ENCODE measurements around the gene NFIA.

Gene NFIA

DNA sequence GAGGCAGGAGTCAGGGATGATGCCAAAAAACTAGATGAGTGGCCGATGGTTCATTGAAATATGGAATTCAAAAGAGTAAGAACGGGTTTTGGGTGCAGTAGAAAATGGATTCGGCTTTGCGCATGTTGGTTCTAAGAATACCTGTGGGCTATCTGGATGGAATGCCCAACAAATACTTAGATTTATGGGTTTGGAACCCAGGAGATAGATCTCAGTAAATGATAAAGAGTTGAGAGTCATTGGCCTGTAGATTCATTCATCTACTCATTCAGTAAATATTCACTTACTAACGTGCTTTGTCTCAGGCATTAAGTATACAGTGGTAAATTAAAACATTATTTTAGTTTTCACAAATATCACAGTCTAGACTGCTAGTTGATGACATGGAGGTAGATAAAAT, 247.7 kb downstream of the NFIA start:
- Histone ChIP-seq H3K9me3 (replicated peaks; ENCODE audit: low read length) (no peaks in the 10 kb centered on the region), H3K9ac (ENCODE audit: low read depth, low read length) (no peak overlapping the region), H3K27me3 (ENCODE audit: control insufficient read depth, insufficient read depth, low read length) (no peaks in the 10 kb centered on the region), H3K4me1 (ENCODE audit: control insufficient read depth, insufficient read depth, low read length) (no peaks in the 10 kb centered on the region), H3K36me3 (ENCODE audit: insufficient read depth, low read length) (no peaks in the 10 kb centered on the region), H3K4me2 (ENCODE audit: low read length) (no peak overlapping the region), H3K4me3 (ENCODE audit: low read length) (no peak overlapping the region)

- H3K4me2 ChIP-seq (ENCODE audit: low read length): no peak overlapping the region
- no peaks in the 10 kb centered on the region for H3K36me3 ChIP-seq (ENCODE audit: insufficient read depth, low read length)
- H3K4me3 ChIP-seq (ENCODE audit: low read length): no peak overlapping the region
- H3K4me1 ChIP-seq (ENCODE audit: control insufficient read depth, insufficient read depth, low read length): no peaks in the 10 kb centered on the region
- no peaks in the 10 kb centered on the region for H3K9me3 ChIP-seq (replicated peaks; ENCODE audit: low read length)
- no peak overlapping the region for H3K9ac ChIP-seq (ENCODE audit: low read depth, low read length)
- H3K27me3 ChIP-seq (ENCODE audit: control insufficient read depth, insufficient read depth, low read length): no peaks in the 10 kb centered on the region
Observed at GRCh38 chr1:61330571-61330970, 248.2 kb downstream of the NFIA start.

- Histone ChIP-seq H3K9ac (ENCODE audit: low read depth, low read length) (no peak overlapping the region), H3K27me3 (ENCODE audit: control insufficient read depth, insufficient read depth, low read length) (no peaks in the 10 kb centered on the region), H3K36me3 (ENCODE audit: insufficient read depth, low read length) (no peaks in the 10 kb centered on the region), H3K4me1 (ENCODE audit: control insufficient read depth, insufficient read depth, low read length) (peaks cover 7% of the 10 kb centered on the region), H3K4me3 (ENCODE audit: low read length) (no peak overlapping the region), H3K9me3 (replicated peaks; ENCODE audit: low read length) (no peaks in the 10 kb centered on the region), H3K4me2 (ENCODE audit: low read length) (no peak overlapping the region)
Observed at GRCh38 chr1:61332196-61332753, 249.9 kb downstream of the NFIA start.

DNA sequence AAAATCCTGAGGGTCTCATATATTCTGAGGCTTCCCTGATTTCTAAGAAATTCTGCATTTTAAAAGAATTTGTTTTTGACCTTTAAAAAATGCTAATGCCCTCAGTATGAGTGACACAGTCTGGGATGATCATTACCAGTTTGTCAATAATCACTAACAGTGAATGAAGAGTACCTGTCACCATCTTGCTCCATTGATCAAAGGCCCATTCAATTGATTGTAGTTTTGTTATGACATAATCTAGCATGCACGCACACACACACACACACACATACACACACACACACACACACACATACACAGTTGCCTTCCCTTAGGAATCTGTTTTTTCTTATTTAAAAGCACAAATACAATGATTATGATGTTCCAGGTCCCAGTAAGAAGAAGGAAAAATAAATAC, 250.4 kb downstream of the NFIA start:
- H3K27me3 ChIP-seq (ENCODE audit: control insufficient read depth, insufficient read depth, low read length): no peaks in the 10 kb centered on the region
- H3K4me1 ChIP-seq (ENCODE audit: control insufficient read depth, insufficient read depth, low read length): peaks cover 13% of the 10 kb centered on the region

GRCh38 chr1:61334718-61335589, 252.6 kb downstream of the NFIA start:
- H3K4me3 ChIP-seq (ENCODE audit: low read length): no peak overlapping the region
- no peak overlapping the region for H3K9ac ChIP-seq (ENCODE audit: low read depth, low read length)
- peaks cover 27% of the 10 kb centered on the region for H3K4me1 ChIP-seq (ENCODE audit: control insufficient read depth, insufficient read depth, low read length)
- H3K9me3 ChIP-seq (replicated peaks; ENCODE audit: low read length): no peaks in the 10 kb centered on the region
- no peak overlapping the region for H3K4me2 ChIP-seq (ENCODE audit: low read length)
- H3K27me3 ChIP-seq (ENCODE audit: control insufficient read depth, insufficient read depth, low read length): no peaks in the 10 kb centered on the region
- no peaks in the 10 kb centered on the region for H3K36me3 ChIP-seq (ENCODE audit: insufficient read depth, low read length)

More for the DNA sequence above, 250.4 kb downstream of the NFIA start:
- no peak overlapping the region for H3K4me2 ChIP-seq (ENCODE audit: low read length)
- H3K4me3 ChIP-seq (ENCODE audit: low read length): no peak overlapping the region
- H3K36me3 ChIP-seq (ENCODE audit: insufficient read depth, low read length): no peaks in the 10 kb centered on the region
- H3K9me3 ChIP-seq (replicated peaks; ENCODE audit: low read length): no peaks in the 10 kb centered on the region
- H3K9ac ChIP-seq (ENCODE audit: low read depth, low read length): no peak overlapping the region

GRCh38 chr1:61337037-61337436, 254.7 kb downstream of the NFIA start:
- Histone ChIP-seq H3K36me3 (ENCODE audit: insufficient read depth, low read length) (no peaks in the 10 kb centered on the region), H3K4me3 (ENCODE audit: low read length) (no peak overlapping the region), H3K9ac (ENCODE audit: low read depth, low read length) (peak overlapping the region; percentile 82)

GRCh38 chr1:61337441-61337951, 255.1 kb downstream of the NFIA start:
- H3K4me1 ChIP-seq (ENCODE audit: control insufficient read depth, insufficient read depth, low read length): peaks cover 27% of the 10 kb centered on the region
- no peaks in the 10 kb centered on the region for H3K36me3 ChIP-seq (ENCODE audit: insufficient read depth, low read length)
- peak overlapping the region; percentile 82 for H3K9ac ChIP-seq (ENCODE audit: low read depth, low read length)
- peak overlapping the region; percentile 82 for H3K4me2 ChIP-seq (ENCODE audit: low read length)
- peak overlapping the region; percentile 31 for H3K4me3 ChIP-seq (ENCODE audit: low read length)
- H3K27me3 ChIP-seq (ENCODE audit: control insufficient read depth, insufficient read depth, low read length): no peaks in the 10 kb centered on the region
- H3K9me3 ChIP-seq (replicated peaks; ENCODE audit: low read length): no peaks in the 10 kb centered on the region

More at GRCh38 chr1:61337037-61337436, 254.7 kb downstream of the NFIA start:
- H3K4me1 ChIP-seq (ENCODE audit: control insufficient read depth, insufficient read depth, low read length): peaks cover 27% of the 10 kb centered on the region
- H3K9me3 ChIP-seq (replicated peaks; ENCODE audit: low read length): no peaks in the 10 kb centered on the region
- H3K27me3 ChIP-seq (ENCODE audit: control insufficient read depth, insufficient read depth, low read length): no peaks in the 10 kb centered on the region
- no peak overlapping the region for H3K4me2 ChIP-seq (ENCODE audit: low read length)

GRCh38 chr1:61337981-61338848, 255.9 kb downstream of the NFIA start:
- Histone ChIP-seq H3K4me2 (ENCODE audit: low read length) (peak overlapping the region; percentile 82), H3K27me3 (ENCODE audit: control insufficient read depth, insufficient read depth, low read length) (no peaks in the 10 kb centered on the region), H3K9ac (ENCODE audit: low read depth, low read length) (peak overlapping the region; percentile 82), H3K9me3 (replicated peaks; ENCODE audit: low read length) (no peaks in the 10 kb centered on the region), H3K4me1 (ENCODE audit: control insufficient read depth, insufficient read depth, low read length) (peaks cover 27% of the 10 kb centered on the region), H3K36me3 (ENCODE audit: insufficient read depth, low read length) (no peaks in the 10 kb centered on the region), H3K4me3 (ENCODE audit: low read length) (peak overlapping the region; percentile 56)

GRCh38 chr1:61338899-61339298, 256.5 kb downstream of the NFIA start:
- Histone ChIP-seq H3K9me3 (replicated peaks; ENCODE audit: low read length) (no peaks in the 10 kb centered on the region), H3K27me3 (ENCODE audit: control insufficient read depth, insufficient read depth, low read length) (no peaks in the 10 kb centered on the region), H3K4me2 (ENCODE audit: low read length) (peak overlapping the region; percentile 82), H3K36me3 (ENCODE audit: insufficient read depth, low read length) (no peaks in the 10 kb centered on the region), H3K4me3 (ENCODE audit: low read length) (peak overlapping the region; percentile 56), H3K9ac (ENCODE audit: low read depth, low read length) (peak overlapping the region; percentile 82), H3K4me1 (ENCODE audit: control insufficient read depth, insufficient read depth, low read length) (peaks cover 27% of the 10 kb centered on the region)

- Histone ChIP-seq H3K9me3 (replicated peaks; ENCODE audit: low read length) (no peaks in the 10 kb centered on the region), H3K4me3 (ENCODE audit: low read length) (no peak overlapping the region), H3K36me3 (ENCODE audit: insufficient read depth, low read length) (no peaks in the 10 kb centered on the region), H3K4me1 (ENCODE audit: control insufficient read depth, insufficient read depth, low read length) (peaks cover 27% of the 10 kb centered on the region), H3K4me2 (ENCODE audit: low read length) (no peak overlapping the region), H3K9ac (ENCODE audit: low read depth, low read length) (no peak overlapping the region), H3K27me3 (ENCODE audit: control insufficient read depth, insufficient read depth, low read length) (no peaks in the 10 kb centered on the region)
Observed at GRCh38 chr1:61341426-61341825, 259.1 kb downstream of the NFIA start.

- H3K9me3 ChIP-seq (replicated peaks; ENCODE audit: low read length): no peaks in the 10 kb centered on the region
- no peak overlapping the region for H3K4me3 ChIP-seq (ENCODE audit: low read length)
Observed at GRCh38 chr1:61343734-61344420, 261.5 kb downstream of the NFIA start.

More at GRCh38 chr1:61343734-61344420, 261.5 kb downstream of the NFIA start:
- H3K4me2 ChIP-seq (ENCODE audit: low read length): no peak overlapping the region
- H3K27me3 ChIP-seq (ENCODE audit: control insufficient read depth, insufficient read depth, low read length): no peaks in the 10 kb centered on the region
- H3K9ac ChIP-seq (ENCODE audit: low read depth, low read length): no peak overlapping the region
- H3K4me1 ChIP-seq (ENCODE audit: control insufficient read depth, insufficient read depth, low read length): peaks cover 9% of the 10 kb centered on the region
- H3K36me3 ChIP-seq (ENCODE audit: insufficient read depth, low read length): peaks cover 4% of the 10 kb centered on the region

All from skeletal muscle satellite cell (primary cell).